Measurements from ENCODE around the gene R3HDM2. TPM values are rescaled to one million over a fixed set of nuclear protein-coding genes. Genes with fewer than 3 reads are reported as not detected.

R3HDM2 gene
- total and polyA plus RNA-seq, 2 of the 13 experiments (the other 11 are each of a cell fraction or from before 2014, with no cell fraction given), result 11.1 to 23.5 TPM

DNA sequence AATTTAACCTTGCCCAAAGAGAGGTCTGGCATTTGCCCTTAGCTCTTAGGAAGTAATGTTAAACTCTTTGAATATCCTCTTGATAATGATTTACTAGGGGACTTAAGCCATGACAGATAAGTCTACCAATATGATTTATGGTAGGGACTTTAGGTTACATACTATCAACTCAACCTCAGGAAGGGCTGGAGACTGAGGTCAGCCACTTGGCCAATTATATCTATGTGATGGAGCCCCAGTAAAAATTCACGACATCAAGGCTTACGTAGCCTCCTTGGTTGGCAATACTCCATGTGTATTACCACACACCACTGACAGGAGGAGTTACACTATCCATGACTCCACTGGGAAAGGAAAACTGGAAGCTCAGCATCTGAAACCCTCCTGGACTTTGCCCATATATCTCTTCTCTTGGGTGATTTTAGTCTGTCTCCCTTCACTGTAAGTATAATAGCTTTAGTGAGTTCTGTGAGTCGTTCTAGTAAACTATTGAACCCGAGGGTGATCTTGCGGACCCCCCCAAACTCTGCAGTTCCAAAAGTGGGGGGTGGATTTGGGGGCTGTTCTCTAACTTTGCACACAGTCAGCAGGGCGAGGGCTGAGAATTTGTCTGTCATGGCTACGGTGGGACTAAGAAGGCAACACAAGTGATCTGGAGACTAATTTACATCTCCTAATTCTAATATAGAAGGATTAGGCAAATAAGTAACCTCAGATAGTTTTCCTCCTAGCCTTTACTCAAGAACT is 62.3 kb downstream of the R3HDM2 start (continued):
- TF ChIP-seq CEBPZ (IDR thresholded peaks at IDR 0.05; ENCODE audit: low read length) (no peak), ZFP36L2 (CRISPR knock-in tag; IDR thresholded peaks at IDR 0.05) (no peak), ZNF652 (CRISPR knock-in tag; IDR thresholded peaks at IDR 0.05; ENCODE audit: borderline replicate concordance, low read depth) (no peak), IRF2 (CRISPR knock-in tag; IDR thresholded peaks at IDR 0.05) (no peak), JARID2 (CRISPR knock-in tag; IDR thresholded peaks at IDR 0.05; ENCODE audit: insufficient replicate concordance) (no peak), ZBTB2 (CRISPR knock-in tag; IDR thresholded peaks at IDR 0.05; ENCODE audit: low read depth) (no peak), ZBTB14 (CRISPR knock-in tag; IDR thresholded peaks at IDR 0.05) (no peak), ZFP91 (CRISPR knock-in tag; IDR thresholded peaks at IDR 0.05; ENCODE audit: borderline replicate concordance) (no peak), SRSF4 (IDR thresholded peaks at IDR 0.05; ENCODE audit: low read depth, low read length, poor library complexity, severe bottlenecking) (no peak), ZFP36L1 (CRISPR knock-in tag; IDR thresholded peaks at IDR 0.05) (no peak)
- TF ChIP-seq, protein P1, sequence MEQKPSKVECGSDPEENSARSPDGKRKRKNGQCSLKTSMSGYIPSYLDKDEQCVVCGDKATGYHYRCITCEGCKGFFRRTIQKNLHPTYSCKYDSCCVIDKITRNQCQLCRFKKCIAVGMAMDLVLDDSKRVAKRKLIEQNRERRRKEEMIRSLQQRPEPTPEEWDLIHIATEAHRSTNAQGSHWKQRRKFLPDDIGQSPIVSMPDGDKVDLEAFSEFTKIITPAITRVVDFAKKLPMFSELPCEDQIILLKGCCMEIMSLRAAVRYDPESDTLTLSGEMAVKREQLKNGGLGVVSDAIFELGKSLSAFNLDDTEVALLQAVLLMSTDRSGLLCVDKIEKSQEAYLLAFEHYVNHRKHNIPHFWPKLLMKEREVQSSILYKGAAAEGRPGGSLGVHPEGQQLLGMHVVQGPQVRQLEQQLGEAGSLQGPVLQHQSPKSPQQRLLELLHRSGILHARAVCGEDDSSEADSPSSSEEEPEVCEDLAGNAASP (CRISPR knock-in tag; IDR thresholded peaks at IDR 0.05; ENCODE audit: borderline replicate concordance), result no peak
- TF ChIP-seq, protein P2, sequence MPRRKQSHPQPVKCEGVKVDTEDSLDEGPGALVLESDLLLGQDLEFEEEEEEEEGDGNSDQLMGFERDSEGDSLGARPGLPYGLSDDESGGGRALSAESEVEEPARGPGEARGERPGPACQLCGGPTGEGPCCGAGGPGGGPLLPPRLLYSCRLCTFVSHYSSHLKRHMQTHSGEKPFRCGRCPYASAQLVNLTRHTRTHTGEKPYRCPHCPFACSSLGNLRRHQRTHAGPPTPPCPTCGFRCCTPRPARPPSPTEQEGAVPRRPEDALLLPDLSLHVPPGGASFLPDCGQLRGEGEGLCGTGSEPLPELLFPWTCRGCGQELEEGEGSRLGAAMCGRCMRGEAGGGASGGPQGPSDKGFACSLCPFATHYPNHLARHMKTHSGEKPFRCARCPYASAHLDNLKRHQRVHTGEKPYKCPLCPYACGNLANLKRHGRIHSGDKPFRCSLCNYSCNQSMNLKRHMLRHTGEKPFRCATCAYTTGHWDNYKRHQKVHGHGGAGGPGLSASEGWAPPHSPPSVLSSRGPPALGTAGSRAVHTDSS (CRISPR knock-in tag; conservative IDR thresholded peaks at IDR 0.05), result no peak
